HepG2 (cell line): ENCODE data around the gene ODAD4. TPM values are rescaled to one million over a fixed set of nuclear protein-coding genes. Genes with fewer than 3 reads are reported as not detected.

Experiments used
- AGO2 ChIP-seq: fragments of 200-400 bp; formaldehyde crosslinking; optimal IDR thresholded peaks from 2 replicates; pipeline ENCODE3; 2017; ENCODE audit warnings: mild to moderate bottlenecking, low read depth, low read length, moderate library complexity
- ELF3 ChIP-seq: IDR thresholded peaks from 2 replicates; pipeline ENCODE4 v1.6.1; 2016; ENCODE audit warnings: missing genetic modification reagents, missing compliant biosample characterization
- ERF ChIP-seq: IDR thresholded peaks from 2 replicates; pipeline ENCODE4 v1.6.1; 2018; ENCODE audit warnings: missing biosample characterization, missing genetic modification reagents
- KDM5A ChIP-seq: fragments of 200-600 bp; sonication (generic); IDR thresholded peaks from 2 replicates; pipeline ENCODE4 v1.7.0; 2018; ENCODE audit warnings: antibody characterized with exemption, mild to moderate bottlenecking, low read length, borderline replicate concordance
- KMT2A ChIP-seq: sonication (generic); formaldehyde crosslinking; IDR thresholded peaks from 2 replicates; pipeline ENCODE4 v1.4.0; 2020; ENCODE audit warnings: missing genetic modification reagents
- MAZ ChIP-seq, 2 experiments: sonication (generic) in 1 of 2; formaldehyde crosslinking in 1 of 2; IDR thresholded peaks; 2 replicates each; pipeline versions ENCODE4 v1.5.0 to v1.6.1; 2012 to 2020; ENCODE audit warnings: low read depth in 2 of 2, mild to moderate bottlenecking in 2 of 2, borderline replicate concordance in 1 of 2, improper control_type of control experiment in 1 of 2, low read length in 1 of 2, missing genetic modification reagents in 1 of 2, moderate library complexity in 1 of 2
- PAWR ChIP-seq: sonication (generic); formaldehyde crosslinking; IDR thresholded peaks from 2 replicates; pipeline ENCODE4 v1.4.0; 2020; ENCODE audit warnings: missing genetic modification reagents, mild to moderate bottlenecking, borderline replicate concordance
- RCOR2 ChIP-seq: IDR thresholded peaks from 2 replicates; pipeline ENCODE4 v1.6.1; 2016; ENCODE audit warnings: missing biosample characterization, missing genetic modification reagents
- YY1 ChIP-seq: IDR thresholded peaks from 2 replicates; pipeline ENCODE4 v1.6.1; 2011; ENCODE audit warnings: low read length, low read depth, moderate library complexity, mild to moderate bottlenecking; ENCODE audit not compliant: insufficient read depth, insufficient replicate concordance
- ZC3H4 ChIP-seq: sonication (generic); formaldehyde crosslinking; IDR thresholded peaks from 2 replicates; pipeline ENCODE4 v1.4.0; 2020; ENCODE audit warnings: missing genetic modification reagents, borderline replicate concordance
- ZNF3 ChIP-seq: IDR thresholded peaks from 2 replicates; pipeline ENCODE4 v1.7.0; 2017; ENCODE audit warnings: inconsistent platforms
- ZNF335 ChIP-seq: sonication (generic); formaldehyde crosslinking; IDR thresholded peaks from 2 replicates; pipeline ENCODE4 v1.4.0; 2020; ENCODE audit warnings: missing genetic modification reagents
- ZNF652 ChIP-seq: IDR thresholded peaks from 2 replicates; pipeline ENCODE4 v1.6.1; 2016; ENCODE audit warnings: low read depth, borderline replicate concordance
- ZNF678 ChIP-seq: sonication (generic); formaldehyde crosslinking; IDR thresholded peaks from 2 replicates; pipeline ENCODE4 v1.4.0; 2020; ENCODE audit warnings: mild to moderate bottlenecking, missing genetic modification reagents
- ZSCAN12 ChIP-seq: sonication (generic); formaldehyde crosslinking; IDR thresholded peaks from 2 replicates; pipeline ENCODE4 v1.9.0; 2021; ENCODE audit warnings: mild to moderate bottlenecking, missing genetic modification reagents
- ZSCAN21 ChIP-seq: sonication (generic); formaldehyde crosslinking; IDR thresholded peaks from 2 replicates; pipeline ENCODE4 v1.8.0; 2022; ENCODE audit warnings: mild to moderate bottlenecking, missing genetic modification reagents, moderate library complexity, borderline replicate concordance
- polyA plus RNA-seq, 8 experiments: library from polyadenylated mRNA; depleted of rRNA in 3 of 8; stranded (reverse) in 7 of 8; unstranded in 1 of 8; fragments of >200 nt; fragmentation: Illumina TruSeq in 4 of 8; extraction: Trizol in 4 of 8; gene quantifications; 2 replicates each; pipeline versions ENCODE4 v1.2.1 to v1.2.3, GENCODE V29; 2011 to 2016; ENCODE audit warnings: low read depth in 4 of 8, missing spikeins in 1 of 8, mixed read lengths in 1 of 8; ENCODE audit not compliant: insufficient read depth in 1 of 8
- total RNA-seq, 5 experiments: library from RNA; depleted of rRNA; stranded (reverse); fragments of >200 nt; fragmentation: Illumina TruSeq; extraction: Trizol; gene quantifications; 2 replicates each; pipeline ENCODE4 v1.2.3, GENCODE V29; 2016; ENCODE audit warnings: low read depth in 1 of 5
- TF ChIP-seq, protein P1 (sequence below): sonication (generic); formaldehyde crosslinking; IDR thresholded peaks from 2 replicates; pipeline ENCODE4 v1.4.0; 2020; ENCODE audit warnings: low read depth, mild to moderate bottlenecking, missing genetic modification reagents
- TF ChIP-seq, protein P2 (sequence below): conservative IDR thresholded peaks from 2 replicates; pipeline ENCODE4 v1.6.1; 2018; ENCODE audit warnings: missing genetic modification reagents
- TF ChIP-seq, protein P3 (sequence below): sonication (generic); formaldehyde crosslinking; IDR thresholded peaks from 2 replicates; pipeline ENCODE4; 2020; ENCODE audit warnings: missing genetic modification reagents, mild to moderate bottlenecking, borderline replicate concordance
- TF ChIP-seq, protein P4 (sequence below): sonication (generic); formaldehyde crosslinking; IDR thresholded peaks from 2 replicates; pipeline ENCODE4 v1.4.0; 2020; ENCODE audit warnings: missing genetic modification reagents
- TF ChIP-seq, protein P5 (sequence below): sonication (generic); formaldehyde crosslinking; IDR thresholded peaks from 2 replicates; pipeline ENCODE4 v1.5.0; 2020; ENCODE audit warnings: missing genetic modification reagents

The ODAD4 gene
- total and polyA plus RNA-seq, 2 of the 13 experiments (the other 11 are each of a cell fraction or from before 2014, with no cell fraction given) = 0.48 to 0.53 TPM

DNA sequence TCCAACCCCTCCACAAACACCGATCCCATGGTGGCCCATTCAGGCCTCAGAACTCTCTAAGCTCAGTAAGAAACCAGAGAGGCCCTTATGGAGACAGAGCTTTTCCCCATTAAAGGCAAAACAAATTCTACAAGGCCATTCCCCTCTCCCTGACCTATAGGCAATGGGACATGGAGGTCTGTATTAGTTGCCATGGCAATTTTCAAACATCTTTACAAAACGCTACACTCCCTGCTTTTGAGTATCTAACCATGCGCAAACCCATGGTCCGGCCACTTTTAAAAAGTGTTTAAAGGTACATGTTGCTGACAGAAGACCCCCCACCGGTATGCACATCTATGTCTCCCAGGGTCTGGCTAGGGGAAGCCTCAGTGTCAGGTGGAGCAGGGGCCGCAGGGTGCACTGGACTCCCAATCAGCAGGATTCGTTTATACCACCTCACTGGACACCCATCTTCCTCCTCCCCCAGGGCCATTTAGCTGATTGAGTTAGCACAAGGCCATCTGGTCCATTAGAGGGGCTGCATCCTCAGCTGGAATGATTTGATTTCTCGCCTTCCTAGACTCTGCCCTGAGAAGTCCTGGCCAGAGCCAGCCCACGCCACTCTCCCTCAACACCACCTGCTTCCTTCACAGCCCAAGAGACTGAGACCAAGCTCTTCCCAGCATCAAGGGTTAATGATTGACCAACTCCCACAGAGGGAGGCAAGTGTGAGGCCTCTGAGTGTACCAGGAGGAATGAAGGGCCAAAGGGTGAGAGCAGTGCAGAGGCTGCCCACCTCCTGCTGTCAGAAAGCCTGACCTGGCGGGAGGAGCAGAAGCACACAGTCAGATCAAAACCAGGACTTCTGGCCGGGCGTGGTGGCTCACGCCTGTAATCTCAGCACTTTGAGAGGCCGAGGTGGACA is 22.5 kb upstream of the ODAD4 start (continued):
- TF ChIP-seq, protein P1, sequence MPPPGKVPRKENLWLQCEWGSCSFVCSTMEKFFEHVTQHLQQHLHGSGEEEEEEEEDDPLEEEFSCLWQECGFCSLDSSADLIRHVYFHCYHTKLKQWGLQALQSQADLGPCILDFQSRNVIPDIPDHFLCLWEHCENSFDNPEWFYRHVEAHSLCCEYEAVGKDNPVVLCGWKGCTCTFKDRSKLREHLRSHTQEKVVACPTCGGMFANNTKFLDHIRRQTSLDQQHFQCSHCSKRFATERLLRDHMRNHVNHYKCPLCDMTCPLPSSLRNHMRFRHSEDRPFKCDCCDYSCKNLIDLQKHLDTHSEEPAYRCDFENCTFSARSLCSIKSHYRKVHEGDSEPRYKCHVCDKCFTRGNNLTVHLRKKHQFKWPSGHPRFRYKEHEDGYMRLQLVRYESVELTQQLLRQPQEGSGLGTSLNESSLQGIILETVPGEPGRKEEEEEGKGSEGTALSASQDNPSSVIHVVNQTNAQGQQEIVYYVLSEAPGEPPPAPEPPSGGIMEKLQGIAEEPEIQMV (CRISPR knock-in tag) = 0 out of 2 replicates have a peak, but pooled peaks have one; percentile 49
- TF ChIP-seq ZNF3 (CRISPR knock-in tag) (no peak), ZSCAN21 (peak; percentile 81; the same call in 1 of the 2 replicates), MAZ (IDR thresholded peaks at IDR 0.05; ENCODE audit: borderline replicate concordance, low read depth, low read length) (peak; percentile 47; the same call in 1 of the 2 replicates), MAZ (CRISPR knock-in tag; IDR thresholded peaks at IDR 0.05; ENCODE audit: low read depth) (peak; percentile 69; the same call in 1 of the 2 replicates), KMT2A (CRISPR knock-in tag) (peak; percentile 66), RCOR2 (peak; percentile 99), AGO2 (no peak), ZNF678 (CRISPR knock-in tag) (no peak), ZSCAN12 (no peak), ELF3 (CRISPR knock-in tag) (peak; percentile 90), KDM5A (no peak), ZC3H4 (no peak), YY1 (peak; percentile 25), PAWR (CRISPR knock-in tag) (no peak), ERF (CRISPR knock-in tag) (peak; percentile 74), ZNF335 (CRISPR knock-in tag) (peak; percentile 70; the same call in 1 of the 2 replicates), ZNF652 (peak; percentile 99)
- TF ChIP-seq, protein P2, sequence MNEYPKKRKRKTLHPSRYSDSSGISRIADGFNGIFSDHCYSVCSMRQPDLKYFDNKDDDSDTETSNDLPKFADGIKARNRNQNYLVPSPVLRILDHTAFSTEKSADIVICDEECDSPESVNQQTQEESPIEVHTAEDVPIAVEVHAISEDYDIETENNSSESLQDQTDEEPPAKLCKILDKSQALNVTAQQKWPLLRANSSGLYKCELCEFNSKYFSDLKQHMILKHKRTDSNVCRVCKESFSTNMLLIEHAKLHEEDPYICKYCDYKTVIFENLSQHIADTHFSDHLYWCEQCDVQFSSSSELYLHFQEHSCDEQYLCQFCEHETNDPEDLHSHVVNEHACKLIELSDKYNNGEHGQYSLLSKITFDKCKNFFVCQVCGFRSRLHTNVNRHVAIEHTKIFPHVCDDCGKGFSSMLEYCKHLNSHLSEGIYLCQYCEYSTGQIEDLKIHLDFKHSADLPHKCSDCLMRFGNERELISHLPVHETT (CRISPR knock-in tag) = no peak
- TF ChIP-seq, protein P3, sequence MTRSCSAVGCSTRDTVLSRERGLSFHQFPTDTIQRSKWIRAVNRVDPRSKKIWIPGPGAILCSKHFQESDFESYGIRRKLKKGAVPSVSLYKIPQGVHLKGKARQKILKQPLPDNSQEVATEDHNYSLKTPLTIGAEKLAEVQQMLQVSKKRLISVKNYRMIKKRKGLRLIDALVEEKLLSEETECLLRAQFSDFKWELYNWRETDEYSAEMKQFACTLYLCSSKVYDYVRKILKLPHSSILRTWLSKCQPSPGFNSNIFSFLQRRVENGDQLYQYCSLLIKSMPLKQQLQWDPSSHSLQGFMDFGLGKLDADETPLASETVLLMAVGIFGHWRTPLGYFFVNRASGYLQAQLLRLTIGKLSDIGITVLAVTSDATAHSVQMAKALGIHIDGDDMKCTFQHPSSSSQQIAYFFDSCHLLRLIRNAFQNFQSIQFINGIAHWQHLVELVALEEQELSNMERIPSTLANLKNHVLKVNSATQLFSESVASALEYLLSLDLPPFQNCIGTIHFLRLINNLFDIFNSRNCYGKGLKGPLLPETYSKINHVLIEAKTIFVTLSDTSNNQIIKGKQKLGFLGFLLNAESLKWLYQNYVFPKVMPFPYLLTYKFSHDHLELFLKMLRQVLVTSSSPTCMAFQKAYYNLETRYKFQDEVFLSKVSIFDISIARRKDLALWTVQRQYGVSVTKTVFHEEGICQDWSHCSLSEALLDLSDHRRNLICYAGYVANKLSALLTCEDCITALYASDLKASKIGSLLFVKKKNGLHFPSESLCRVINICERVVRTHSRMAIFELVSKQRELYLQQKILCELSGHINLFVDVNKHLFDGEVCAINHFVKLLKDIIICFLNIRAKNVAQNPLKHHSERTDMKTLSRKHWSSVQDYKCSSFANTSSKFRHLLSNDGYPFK (CRISPR knock-in tag) = peak; percentile 58; the same call in 1 of the 2 replicates
- TF ChIP-seq, protein P4, sequence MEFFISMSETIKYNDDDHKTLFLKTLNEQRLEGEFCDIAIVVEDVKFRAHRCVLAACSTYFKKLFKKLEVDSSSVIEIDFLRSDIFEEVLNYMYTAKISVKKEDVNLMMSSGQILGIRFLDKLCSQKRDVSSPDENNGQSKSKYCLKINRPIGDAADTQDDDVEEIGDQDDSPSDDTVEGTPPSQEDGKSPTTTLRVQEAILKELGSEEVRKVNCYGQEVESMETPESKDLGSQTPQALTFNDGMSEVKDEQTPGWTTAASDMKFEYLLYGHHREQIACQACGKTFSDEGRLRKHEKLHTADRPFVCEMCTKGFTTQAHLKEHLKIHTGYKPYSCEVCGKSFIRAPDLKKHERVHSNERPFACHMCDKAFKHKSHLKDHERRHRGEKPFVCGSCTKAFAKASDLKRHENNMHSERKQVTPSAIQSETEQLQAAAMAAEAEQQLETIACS = no peak
- TF ChIP-seq, protein P5, sequence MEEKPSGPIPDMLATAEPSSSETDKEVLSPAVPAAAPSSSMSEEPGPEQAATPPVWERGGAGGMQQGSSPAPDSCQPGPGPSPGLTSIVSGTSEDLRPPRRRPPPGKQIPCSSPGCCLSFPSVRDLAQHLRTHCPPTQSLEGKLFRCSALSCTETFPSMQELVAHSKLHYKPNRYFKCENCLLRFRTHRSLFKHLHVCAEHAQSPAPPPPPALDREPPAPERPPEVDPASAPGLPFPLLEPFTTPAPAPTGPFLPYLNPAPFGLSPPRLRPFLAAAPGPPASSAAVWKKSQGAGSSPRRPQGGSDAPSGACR (CRISPR knock-in tag) = peak; percentile 81
